Peyer's patch (tissue), 4 donors: ENCODE results near the gene STAT4. TPM values are rescaled to one million over a fixed set of nuclear protein-coding genes. Genes with fewer than 3 reads are reported as not detected.

Experiments used
- DNase-seq, 3 donors: peaks; one replicate each; pipeline ENCODE4 v3.0.0-alpha.2; 2017 to 2019
- H3K27ac ChIP-seq, 4 donors: fragments of 200-600 bp; sonication (generic); one replicate each; pipeline ENCODE4 v1.5.1; 2016 to 2019
- H3K27me3 ChIP-seq, 2 donors: fragments of 200-600 bp; sonication (generic); one replicate each; pipeline ENCODE4 v1.5.1; 2019
- H3K36me3 ChIP-seq, 3 donors: fragments of 200-600 bp; sonication (generic); one replicate each; pipeline ENCODE4 v1.5.1; 2016 to 2019
- H3K4me1 ChIP-seq, 4 donors: fragments of 200-600 bp; sonication (generic); one replicate each; pipeline ENCODE4 v1.5.1; 2016 to 2019
- H3K4me3 ChIP-seq, 4 donors: fragments of 200-600 bp; sonication (generic); 1 replicate in 3 of 4; 2 replicates in 1 of 4; pipeline ENCODE4 v1.5.1; 2016 to 2019; ENCODE audit warnings: mild to moderate bottlenecking in 1 of 4
- H3K9me3 ChIP-seq, 4 donors: fragments of 200-600 bp; sonication (generic); one replicate each; pipeline ENCODE4 v1.5.1; 2016 to 2019; ENCODE audit warnings: mild to moderate bottlenecking in 1 of 4
- POLR2A ChIP-seq, 2 donors: fragments of 450-650 bp; IDR thresholded peaks; one replicate each; pipeline ENCODE4 v1.5.1; 2017; ENCODE audit warnings: antibody characterized with exemption in 2 of 2, mild to moderate bottlenecking in 2 of 2, moderate library complexity in 2 of 2
- total RNA-seq, 4 donors: library from RNA; depleted of rRNA; stranded (reverse); fragments of >200 nt; gene quantifications; one replicate each; pipeline ENCODE4 v1.1.0, GENCODE V29; 2016
- TF ChIP-seq, protein P1 (sequence below), 6 experiments: fragments of 450-650 bp in 4 of 6; fragments of 200-600 bp in 2 of 6; sonication (generic) in 1 of 6; IDR thresholded peaks; one replicate each; pipeline ENCODE4 v1.5.1; 2017 to 2019; ENCODE audit warnings: antibody characterized with exemption in 6 of 6, mild to moderate bottlenecking in 3 of 6, moderate library complexity in 1 of 6

The STAT4 gene
- total RNA-seq, 4 donors from 2014 or later, result 5.0 to 18.2 (median 5.9) TPM

DNA sequence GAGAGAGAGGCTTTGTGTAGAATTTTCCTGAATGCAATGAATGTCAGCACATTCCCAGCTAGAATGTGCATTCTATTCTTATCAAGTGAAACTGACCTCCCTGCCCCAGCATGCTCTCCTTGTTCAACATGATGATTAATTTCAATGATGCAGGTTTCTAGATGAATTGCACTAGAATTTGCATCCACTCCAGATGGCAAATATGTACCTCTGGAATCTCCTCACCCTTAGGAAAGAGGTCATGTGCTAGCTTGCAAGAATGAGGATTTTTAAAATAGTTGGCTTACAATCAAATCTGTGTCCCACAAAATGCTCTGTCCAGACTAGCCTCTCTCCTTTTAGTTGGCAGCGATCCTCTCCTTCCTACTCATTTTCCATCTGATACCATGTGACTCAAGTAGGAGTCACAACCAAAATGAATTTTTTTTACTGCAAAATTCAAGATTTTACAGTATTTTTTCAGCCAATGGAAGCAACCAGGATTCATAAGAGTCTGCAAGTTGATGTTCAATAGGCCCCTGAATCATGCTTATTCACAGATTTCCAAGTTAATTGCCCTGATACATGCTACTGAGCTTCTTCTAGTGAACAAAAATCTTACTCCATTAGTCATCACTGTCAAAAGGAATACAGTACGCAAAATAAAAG is 21.0 kb upstream of the STAT4 start:
- DNase-seq, result no peak
- TF ChIP-seq POLR2A (IDR thresholded peaks at IDR 0.05), result no peak
- TF ChIP-seq, protein P1, sequence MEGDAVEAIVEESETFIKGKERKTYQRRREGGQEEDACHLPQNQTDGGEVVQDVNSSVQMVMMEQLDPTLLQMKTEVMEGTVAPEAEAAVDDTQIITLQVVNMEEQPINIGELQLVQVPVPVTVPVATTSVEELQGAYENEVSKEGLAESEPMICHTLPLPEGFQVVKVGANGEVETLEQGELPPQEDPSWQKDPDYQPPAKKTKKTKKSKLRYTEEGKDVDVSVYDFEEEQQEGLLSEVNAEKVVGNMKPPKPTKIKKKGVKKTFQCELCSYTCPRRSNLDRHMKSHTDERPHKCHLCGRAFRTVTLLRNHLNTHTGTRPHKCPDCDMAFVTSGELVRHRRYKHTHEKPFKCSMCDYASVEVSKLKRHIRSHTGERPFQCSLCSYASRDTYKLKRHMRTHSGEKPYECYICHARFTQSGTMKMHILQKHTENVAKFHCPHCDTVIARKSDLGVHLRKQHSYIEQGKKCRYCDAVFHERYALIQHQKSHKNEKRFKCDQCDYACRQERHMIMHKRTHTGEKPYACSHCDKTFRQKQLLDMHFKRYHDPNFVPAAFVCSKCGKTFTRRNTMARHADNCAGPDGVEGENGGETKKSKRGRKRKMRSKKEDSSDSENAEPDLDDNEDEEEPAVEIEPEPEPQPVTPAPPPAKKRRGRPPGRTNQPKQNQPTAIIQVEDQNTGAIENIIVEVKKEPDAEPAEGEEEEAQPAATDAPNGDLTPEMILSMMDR (IDR thresholded peaks at IDR 0.05), result no peak
- H3K27ac ChIP-seq, result no peak overlapping the region

GRCh38 chr2:191171286-191171685 is 20.5 kb upstream of the STAT4 start:
- no peaks in the 10 kb centered on the region for H3K9me3 ChIP-seq
- no peak for DNase-seq
- no peaks in the 10 kb centered on the region for H3K36me3 ChIP-seq
- peaks cover 0 to 6% (median 0%) of the 10 kb centered on the region in 4 donors for H3K4me1 ChIP-seq
- no peak for TF ChIP-seq POLR2A (IDR thresholded peaks at IDR 0.05)
- TF ChIP-seq, protein P1 (IDR thresholded peaks at IDR 0.05), result no peak
- no peak overlapping the region for H3K27ac ChIP-seq
- H3K27me3 ChIP-seq, result no peaks in the 10 kb centered on the region
- no peak overlapping the region for H3K4me3 ChIP-seq

More for the DNA sequence above, 21.0 kb upstream of the STAT4 start:
- H3K27me3 ChIP-seq, result no peaks in the 10 kb centered on the region
- peaks cover 0 to 3% (median 0%) of the 10 kb centered on the region in 4 donors for H3K4me1 ChIP-seq
- no peaks in the 10 kb centered on the region for H3K9me3 ChIP-seq
- no peak overlapping the region for H3K4me3 ChIP-seq
- no peaks in the 10 kb centered on the region for H3K36me3 ChIP-seq

GRCh38 chr2:191170773-191171172 is 20.0 kb upstream of the STAT4 start:
- Histone ChIP-seq H3K27me3 (no peaks in the 10 kb centered on the region), H3K4me1 (peaks cover 0 to 11% (median 0%) of the 10 kb centered on the region in 4 donors), H3K4me3 (no peak overlapping the region), H3K9me3 (no peaks in the 10 kb centered on the region), H3K27ac (no peak overlapping the region), H3K36me3 (no peaks in the 10 kb centered on the region)
- TF ChIP-seq, protein P1 (IDR thresholded peaks at IDR 0.05), result no peak
- TF ChIP-seq POLR2A (IDR thresholded peaks at IDR 0.05), result no peak
- DNase-seq, result no peak

DNA sequence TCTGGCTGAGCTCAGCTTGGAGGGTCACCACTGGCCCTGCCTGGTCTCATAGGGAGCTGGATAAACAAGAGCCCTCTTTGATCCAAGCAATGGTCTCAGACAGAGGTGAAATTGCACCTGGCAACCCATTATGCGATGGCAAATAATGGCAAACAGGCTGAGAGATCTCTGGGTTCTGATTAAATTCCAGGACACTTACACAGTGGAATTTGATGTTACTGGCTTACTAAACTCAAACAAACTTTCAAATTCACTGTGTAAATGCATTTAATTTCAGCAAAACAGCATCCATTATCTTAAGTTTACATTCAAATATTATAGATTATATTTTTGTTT is 19.5 kb upstream of the STAT4 start:
- Histone ChIP-seq H3K36me3 (no peaks in the 10 kb centered on the region), H3K27me3 (no peaks in the 10 kb centered on the region), H3K27ac (no peak overlapping the region), H3K9me3 (no peaks in the 10 kb centered on the region), H3K4me3 (no peak overlapping the region), H3K4me1 (peaks cover 0 to 16% (median 0%) of the 10 kb centered on the region in 4 donors)
- TF ChIP-seq POLR2A (IDR thresholded peaks at IDR 0.05), result no peak
- TF ChIP-seq, protein P1 (IDR thresholded peaks at IDR 0.05), result no peak
- no peak for DNase-seq

GRCh38 chr2:191169456-191170300 is 18.9 kb upstream of the STAT4 start:
- H3K4me1 ChIP-seq, result peaks cover 0 to 17% (median 0%) of the 10 kb centered on the region in 4 donors
- no peak for TF ChIP-seq POLR2A (IDR thresholded peaks at IDR 0.05)
- TF ChIP-seq, protein P1 (IDR thresholded peaks at IDR 0.05), result no peak
- no peaks in the 10 kb centered on the region for H3K9me3 ChIP-seq
- no peaks in the 10 kb centered on the region for H3K36me3 ChIP-seq
- DNase-seq, result no peak
- no peak overlapping the region for H3K27ac ChIP-seq
- H3K4me3 ChIP-seq, result no peak overlapping the region
- H3K27me3 ChIP-seq, result no peaks in the 10 kb centered on the region
